ENCODE results near the gene TFEB. TPM values are rescaled to one million over a fixed set of nuclear protein-coding genes. Genes with fewer than 3 reads are reported as not detected.

Gene TFEB
- total and polyA plus RNA-seq, 10 of the 15 experiments (the other 5 are each of a cell fraction or from before 2014, with no cell fraction given) = 0.84 to 108 (median 60.8) TPM

GRCh38 chr6:41709375-41709774, 26.0 kb downstream of the TFEB start:
- intact Hi-C loops (cut with micrococcal nuclease; ENCODE audit: unreplicated experiment) (loop anchor here (5.0 to 10.0 kb wide), 2 partner anchors 68 to 335 kb away; partner anchors contain the start of gene FRS3), in situ Hi-C loops (cut with MboI) (no loop called here)
- CTCF ChIA-PET = interaction anchor here (0.9 to 2.1 kb wide), 5 partner anchors 8 to 24 kb away, joined by 4 to 20 read pairs (median 7); no protein-coding TSS in a partner anchor
- no peaks in the 10 kb centered on the region; the same call in 1 of the 2 replicates for H4K20me1 ChIP-seq (ENCODE audit: control insufficient read depth, insufficient read depth)
- SMC1A ChIA-PET (ENCODE audit: uncharacterized antibody, unreplicated experiment) = interaction anchor here (1.1 to 7.2 kb wide), 4 partner anchors 8 to 56 kb away, joined by 4 to 168 read pairs (median 116); no protein-coding TSS in a partner anchor
- ATAC-seq = no peak
- H3K9me3 ChIP-seq (replicated peaks; ENCODE audit: control insufficient read depth, insufficient read depth, low read length) = no peaks in the 10 kb centered on the region
- H3K4me3 ChIP-seq = no peak overlapping the region
- peaks cover 52% of the 10 kb centered on the region for H3K4me1 ChIP-seq (ENCODE audit: control insufficient read depth, insufficient read depth, low read length)
- FAIRE-seq = no peak
- H2AFZ ChIP-seq (ENCODE audit: control insufficient read depth, low read depth, low read length) = no peak overlapping the region
- H3K4me2 ChIP-seq (ENCODE audit: control insufficient read depth, insufficient read depth) = no peak overlapping the region; the same call in 1 of the 2 replicates
- no peak overlapping the region for H3K9ac ChIP-seq (ENCODE audit: control insufficient read depth, insufficient read depth, low read length)
- POLR2A ChIA-PET = interaction anchor here (6.1 kb wide), 2 partner anchors 11 to 22 kb away, joined by 180 to 210 read pairs; partner anchors contain the start of gene TFEB
- H3K27me3 ChIP-seq (replicated peaks in 1 of 2; ENCODE audit: control insufficient read depth in 2 of 2, insufficient read depth in 2 of 2, low read length in 1 of 2) = no peaks in the 10 kb centered on the region
- peaks cover 89% of the 10 kb centered on the region for H3K79me2 ChIP-seq (ENCODE audit: control insufficient read depth, insufficient read depth, low read length)
- no TSS peak for BruUV-seq (replicated peaks)
- RAD21 ChIA-PET (ENCODE audit: unreplicated experiment) = interaction anchor here (0.7 to 6.3 kb wide), 6 partner anchors 7 to 316 kb away, joined by 3 to 185 read pairs (median 12); partner anchors contain the start of gene TFEB
- H3K36me3 ChIP-seq (ENCODE audit: control insufficient read depth in 2 of 2, insufficient read depth in 2 of 2, low read length in 1 of 2) = peaks cover 14 to 19% of the 10 kb centered on the region in 2 experiments
- WGBS (ENCODE audit: insufficient coverage, insufficient replicate concordance, low lambda C conversion rate, missing lambda C conversion rate) = 98% methylated on average over 2 of the region's 2 CpGs
- no peak for DNase-seq (ENCODE audit: low read depth, low spot score)
- TF ChIP-seq BCL3 (IDR thresholded peaks at IDR 0.05; ENCODE audit: borderline replicate concordance, insufficient read depth, low read depth, low read length, poor library complexity, severe bottlenecking) (no peak), CHD4 (IDR thresholded peaks at IDR 0.05) (no peak), RBBP5 (conservative IDR thresholded peaks at IDR 0.05) (no peak), FOXM1 (IDR thresholded peaks at IDR 0.05; ENCODE audit: low read depth, low read length) (no peak), CEBPZ (IDR thresholded peaks at IDR 0.05; ENCODE audit: low read depth, low read length) (no peak), TCF12 (IDR thresholded peaks at IDR 0.05; ENCODE audit: low read depth, low read length) (no peak), ZBED1 (IDR thresholded peaks at IDR 0.05; ENCODE audit: borderline replicate concordance) (no peak), PAX5 (IDR thresholded peaks at IDR 0.05; ENCODE audit: borderline replicate concordance, low read depth, low read length) (no peak), SREBF2 (IDR thresholded peaks at IDR 0.05; ENCODE audit: low read length) (no peak), BHLHE40 (IDR thresholded peaks at IDR 0.05; ENCODE audit: borderline replicate concordance in 1 of 2, low read depth in 2 of 2, low read length in 1 of 2) (no peak), ZNF274 (IDR thresholded peaks at IDR 0.05; ENCODE audit: insufficient read depth, insufficient read length) (no peak), E2F4 (IDR thresholded peaks at IDR 0.05; ENCODE audit: low read depth, low read length) (no peak), POU2F2 (IDR thresholded peaks at IDR 0.05; ENCODE audit: borderline replicate concordance, low read depth, low read length) (no peak), MEF2B (IDR thresholded peaks at IDR 0.05; ENCODE audit: partially characterized antibody, poor library complexity, severe bottlenecking) (no peak), RAD21 (IDR thresholded peaks at IDR 0.05; ENCODE audit: insufficient read depth, low read depth, low read length) (no peak), ATF7 (IDR thresholded peaks at IDR 0.05; ENCODE audit: low read depth) (no peak), ZNF384 (IDR thresholded peaks at IDR 0.05; ENCODE audit: borderline replicate concordance, low read depth, low read length) (no peak)
- no peak overlapping the region for H3K27ac ChIP-seq (ENCODE audit: control insufficient read depth, insufficient read depth)

Data from GM12878 (cell line).